NCI-H1092 (cell line): ENCODE data around the gene FBXO33.

Source experiments
- DNase-seq: peaks from one replicate; lab custom pipeline; 2025; lab: John Stamatoyannopoulos, UW

FBXO33 gene

GRCh38 chr14:39430762-39431415, 1.3 kb downstream of the FBXO33 start:
- DNase-seq: no peak

GRCh38 chr14:39428118-39428517, 4.1 kb downstream of the FBXO33 start:
- no peak for DNase-seq

- peak; percentile 11 for DNase-seq
These were observed 5.6 kb downstream of the FBXO33 start for GRCh38 chr14:39426605-39427004.

- DNase-seq: no peak
These were observed 6.3 kb downstream of the FBXO33 start for GRCh38 chr14:39425947-39426346.

- DNase-seq: no peak
These were observed 8.4 kb downstream of the FBXO33 start for GRCh38 chr14:39423793-39424192.

DNA sequence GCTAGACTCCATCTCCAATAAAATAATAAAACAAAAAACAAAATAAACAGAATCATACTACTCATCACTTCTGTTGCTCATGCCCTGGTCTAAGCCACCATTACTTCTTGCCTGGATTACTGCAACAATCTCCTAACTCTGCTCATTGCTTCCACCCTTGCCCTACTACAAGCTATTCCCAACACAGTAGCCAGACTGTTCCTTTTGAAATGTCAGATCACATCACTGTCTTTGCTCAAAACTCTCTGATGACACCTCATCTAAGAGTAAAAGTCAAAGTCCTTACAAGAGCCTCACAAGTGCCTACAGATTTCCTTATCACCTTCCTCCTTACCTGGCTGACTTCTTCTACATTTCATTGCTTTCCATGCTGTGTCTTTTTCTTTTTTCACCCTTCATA, 10.0 kb downstream of the FBXO33 start:
- no peak for DNase-seq

DNA sequence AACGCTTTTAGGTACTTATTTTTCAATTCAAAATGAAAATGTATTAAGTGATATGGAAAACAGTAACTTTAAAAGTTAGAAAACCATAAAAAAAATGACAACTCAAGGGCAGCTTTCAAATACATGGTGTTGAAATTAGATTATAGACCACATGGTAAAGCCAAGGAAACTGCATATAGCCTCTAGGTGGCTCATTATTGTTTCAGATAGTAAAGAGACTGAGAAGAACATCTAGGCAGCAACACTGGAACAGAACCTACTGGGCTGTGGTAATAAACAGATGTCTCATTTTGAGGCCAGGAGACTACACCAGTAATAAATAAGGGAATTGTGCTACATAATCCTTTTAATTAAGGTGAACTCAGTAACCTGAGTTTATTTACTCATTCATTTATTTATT, 13.0 kb downstream of the FBXO33 start:
- DNase-seq: no peak

GRCh38 chr14:39417014-39417413, 15.2 kb downstream of the FBXO33 start:
- DNase-seq: no peak

GRCh38 chr14:39416072-39416471, 16.2 kb downstream of the FBXO33 start:
- no peak for DNase-seq

GRCh38 chr14:39406560-39406959, 25.7 kb downstream of the FBXO33 start:
- no peak for DNase-seq

DNA sequence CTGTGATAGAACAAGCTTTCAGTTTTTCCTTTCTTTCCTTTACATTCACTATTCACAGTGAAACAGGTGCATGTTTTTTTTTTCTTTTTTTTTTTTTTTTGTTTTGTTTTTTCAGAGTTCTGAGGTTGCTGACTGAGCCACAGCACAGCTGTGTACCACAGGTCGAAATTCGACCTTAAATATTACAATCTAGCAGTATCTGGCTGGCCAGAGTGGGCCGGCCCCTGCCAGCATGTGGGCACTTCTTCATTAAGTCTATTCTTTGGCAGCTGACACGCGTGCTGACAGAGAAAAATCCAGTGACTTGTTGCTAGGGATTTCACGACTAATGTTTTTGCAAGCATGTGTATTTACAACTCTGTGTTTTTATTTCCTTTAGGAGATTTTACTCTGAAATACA, 33.9 kb downstream of the FBXO33 start:
- DNase-seq: no peak

DNA sequence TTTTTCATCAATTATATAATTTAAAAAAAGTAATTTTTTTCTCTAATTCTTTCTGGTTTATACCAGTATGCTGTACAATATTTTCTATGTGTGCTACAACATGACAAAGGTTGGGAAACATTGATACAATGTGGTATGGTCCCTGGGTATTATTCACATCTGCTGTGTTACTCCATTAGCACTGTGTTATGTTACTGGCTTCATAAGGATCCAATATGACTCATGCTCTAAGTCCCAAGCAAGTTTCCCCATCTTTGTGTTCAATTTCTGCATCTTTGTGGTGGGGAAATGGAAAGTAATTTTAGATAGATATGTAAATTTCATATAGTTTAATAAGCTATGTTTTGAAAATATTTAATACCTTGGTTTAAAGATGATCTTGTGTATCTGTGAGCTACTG, 35.8 kb downstream of the FBXO33 start:
- DNase-seq: no peak

- no peak for DNase-seq
These were observed 36.5 kb downstream of the FBXO33 start for GRCh38 chr14:39395555-39396254.

DNA sequence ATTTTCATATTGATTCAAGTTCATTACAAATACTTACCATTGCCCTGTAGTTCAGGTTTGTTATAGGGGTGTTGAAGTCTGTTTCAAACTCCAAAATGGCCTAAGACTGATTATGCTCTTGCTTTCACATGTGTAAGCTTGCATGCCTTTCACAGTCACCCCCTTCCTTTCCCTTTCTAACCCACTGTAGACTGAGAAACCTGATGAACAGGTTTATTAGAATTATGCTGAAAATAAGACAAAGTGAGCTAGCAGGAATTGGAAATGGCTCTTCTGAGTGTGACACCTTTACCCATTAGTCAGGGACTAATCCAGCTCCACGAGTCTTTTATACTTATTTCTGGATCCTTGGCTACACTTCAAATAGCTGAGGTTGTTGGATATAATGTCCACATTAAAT, 38.9 kb downstream of the FBXO33 start:
- DNase-seq: no peak

- no peak for DNase-seq
These were observed 48.1 kb downstream of the FBXO33 start for GRCh38 chr14:39384177-39384576.

- DNase-seq: no peak
These were observed 48.5 kb downstream of the FBXO33 start for GRCh38 chr14:39383741-39384140.

DNA sequence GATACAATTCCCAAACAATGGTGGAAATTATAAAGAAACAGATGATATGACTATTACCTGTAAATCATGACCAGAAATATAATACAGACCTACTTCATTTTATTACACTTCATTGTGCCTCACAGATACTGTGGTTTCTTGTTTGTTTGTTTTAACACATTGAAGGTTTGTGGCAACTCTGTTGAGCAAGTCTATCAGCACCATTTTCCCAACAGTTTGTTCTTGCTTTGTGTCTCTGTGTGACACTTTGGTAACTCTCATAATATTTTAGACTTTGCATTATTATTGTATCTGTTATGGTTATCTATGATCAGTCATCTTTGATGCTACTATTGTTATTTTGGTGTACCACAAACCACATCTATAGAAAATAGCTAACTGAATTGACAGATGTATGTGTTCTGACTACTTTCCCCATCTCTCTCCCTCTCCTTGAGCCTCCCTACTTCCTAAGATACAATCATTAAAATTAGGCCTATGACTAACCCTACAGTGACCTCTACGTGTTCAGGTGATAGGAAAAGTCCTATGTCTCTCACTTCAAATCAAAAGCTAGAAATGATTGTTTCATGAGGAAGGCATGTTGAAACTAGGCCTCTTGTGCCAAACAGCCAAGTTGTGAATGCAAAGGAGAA, 49.1 kb downstream of the FBXO33 start:
- DNase-seq: no peak

DNA sequence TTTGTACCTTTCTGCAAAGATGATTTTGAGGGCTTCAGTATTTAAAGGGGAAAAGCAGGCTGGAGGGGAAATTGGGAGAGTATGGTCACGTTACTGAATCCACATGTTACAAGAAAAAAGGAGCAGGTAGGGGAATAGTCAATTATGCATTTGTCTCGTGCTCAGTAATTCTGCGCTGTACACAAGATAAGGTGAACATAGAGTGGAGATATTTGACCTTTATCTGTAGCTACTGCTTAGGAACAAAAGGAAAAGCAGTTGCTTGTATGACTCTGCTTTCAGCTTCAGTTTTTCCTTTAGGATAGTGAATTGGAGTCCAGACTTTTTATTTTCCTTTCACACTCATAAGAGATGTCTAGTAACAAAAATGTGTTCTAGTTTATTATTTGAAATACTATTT, 49.8 kb downstream of the FBXO33 start:
- DNase-seq: no peak

GRCh38 chr14:39381366-39381765, 50.9 kb downstream of the FBXO33 start:
- no peak for DNase-seq

- DNase-seq: no peak
These were observed 55.4 kb downstream of the FBXO33 start for GRCh38 chr14:39376667-39377403.

GRCh38 chr14:39374851-39375250, 57.4 kb downstream of the FBXO33 start:
- DNase-seq: no peak

DNA sequence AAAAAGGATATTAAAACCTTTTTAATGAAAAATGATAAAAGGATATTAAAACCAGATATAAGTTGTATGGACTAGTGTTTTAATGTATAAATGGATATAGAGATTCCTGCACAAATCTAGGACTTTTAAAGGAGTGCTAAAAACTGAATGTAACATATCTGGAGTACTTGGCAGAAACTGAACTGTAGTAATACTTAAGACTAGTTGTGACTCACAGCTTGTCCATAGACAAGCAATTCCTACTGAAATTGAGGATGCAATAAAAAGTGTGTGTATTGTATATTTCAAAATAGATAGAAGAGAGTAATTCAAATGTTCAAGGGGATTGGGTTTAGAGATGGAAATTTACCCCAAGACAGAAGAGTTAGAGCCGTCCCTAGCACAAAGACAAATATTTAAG, 59.6 kb downstream of the FBXO33 start:
- no peak for DNase-seq

DNA sequence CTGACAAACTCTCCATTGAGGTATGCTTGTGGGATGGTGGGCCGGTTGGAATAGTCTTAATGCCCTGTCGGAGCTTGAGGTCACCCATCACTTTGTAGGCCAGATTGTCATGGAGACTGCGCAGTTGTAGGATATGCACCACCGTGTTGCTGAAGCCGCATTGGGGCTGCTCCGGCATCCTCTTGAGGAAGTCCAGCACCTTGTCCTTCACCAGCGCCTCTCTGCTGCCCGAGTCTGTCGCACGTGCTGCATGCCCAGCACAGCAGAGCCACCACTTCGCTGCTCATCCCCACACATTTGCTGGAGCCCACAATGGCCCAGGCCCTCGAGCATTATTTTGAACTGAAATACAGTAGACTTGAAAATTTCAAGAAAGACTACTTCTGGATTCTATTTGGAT, 61.8 kb downstream of the FBXO33 start:
- DNase-seq: no peak
